Measurements from ENCODE around the gene PREX1. TPM values are rescaled to one million over a fixed set of nuclear protein-coding genes. Genes with fewer than 3 reads are reported as not detected.
"Not testable (repeated sequence)": the region's sequence is repeated elsewhere in the genome, so short reads cannot be mapped to it uniquely, and the experiment has no call there.

Gene PREX1
- total RNA-seq, 1 donor from 2014 or later: 20.8 TPM

DNA sequence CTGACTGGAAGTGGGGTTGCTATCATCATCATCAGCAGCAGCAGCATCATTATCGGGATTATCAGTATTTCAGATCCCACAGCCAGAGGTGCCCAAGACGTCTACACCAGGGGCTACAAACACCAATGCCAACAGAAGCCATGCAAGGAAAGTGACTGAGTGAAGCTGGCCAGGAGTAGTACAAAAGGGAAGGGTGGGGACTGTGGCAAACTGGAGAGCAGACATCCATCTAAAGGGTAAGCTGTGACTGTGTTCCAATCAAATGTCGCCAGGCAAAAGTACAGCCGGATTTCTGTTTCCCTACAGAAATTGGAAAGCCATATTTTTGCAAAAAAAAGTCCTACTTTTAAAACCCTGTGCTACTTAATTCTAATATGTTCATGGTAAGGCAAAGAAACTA lies 50.0 kb downstream of the PREX1 start:
- peaks cover 12% of the 10 kb centered on the region for H3K9me3 Mint-ChIP-seq
- H3K36me3 Mint-ChIP-seq: peaks cover 5% of the 10 kb centered on the region
- H3K4me3 Mint-ChIP-seq: no peak overlapping the region
- peaks cover 3% of the 10 kb centered on the region for H3K27me3 Mint-ChIP-seq
- no peak for TF ChIP-seq CTCF (conservative IDR thresholded peaks at IDR 0.05)
- no peak overlapping the region for H3K27ac Mint-ChIP-seq
- DNase-seq (ENCODE audit: extremely low spot score, unreplicated experiment): no peak
- no peaks in the 10 kb centered on the region for H3K4me1 Mint-ChIP-seq (ENCODE audit: unreplicated experiment)

DNA sequence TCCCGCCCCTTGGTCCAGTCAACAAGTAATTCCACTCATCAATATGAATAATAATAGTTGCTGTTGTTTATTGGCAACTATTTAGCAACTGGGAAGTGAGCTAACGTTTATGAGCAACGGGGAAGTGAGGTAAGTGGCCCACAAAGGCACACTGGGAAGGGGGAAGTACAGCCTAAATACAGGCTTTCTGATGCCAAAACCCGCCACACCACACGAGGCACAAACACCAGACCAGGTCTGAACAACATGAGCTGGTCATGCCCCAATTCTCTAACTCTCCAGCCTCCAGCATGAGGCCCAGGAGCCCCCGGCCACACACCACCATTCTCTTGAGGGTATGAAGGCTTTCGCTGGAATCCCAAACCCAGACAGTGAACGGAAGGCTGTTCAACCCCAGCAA lies 50.8 kb downstream of the PREX1 start:
- H3K4me3 Mint-ChIP-seq: no peak overlapping the region
- H3K27ac Mint-ChIP-seq: no peak overlapping the region
- no peaks in the 10 kb centered on the region for H3K4me1 Mint-ChIP-seq (ENCODE audit: unreplicated experiment)
- peaks cover 5% of the 10 kb centered on the region for H3K36me3 Mint-ChIP-seq
- H3K27me3 Mint-ChIP-seq: peaks cover 3% of the 10 kb centered on the region
- DNase-seq (ENCODE audit: extremely low spot score, unreplicated experiment): no peak
- H3K9me3 Mint-ChIP-seq: peaks cover 12% of the 10 kb centered on the region
- TF ChIP-seq CTCF (conservative IDR thresholded peaks at IDR 0.05): no peak

GRCh38 chr20:48776306-48776705 lies 51.5 kb downstream of the PREX1 start:
- Mint-ChIP-seq H3K9me3 (peaks cover 12% of the 10 kb centered on the region), H3K27me3 (peaks cover 3% of the 10 kb centered on the region), H3K4me3 (no peak overlapping the region), H3K36me3 (peaks cover 5% of the 10 kb centered on the region), H3K4me1 (ENCODE audit: unreplicated experiment) (no peaks in the 10 kb centered on the region), H3K27ac (no peak overlapping the region)
- no peak for TF ChIP-seq CTCF (conservative IDR thresholded peaks at IDR 0.05)
- DNase-seq (ENCODE audit: extremely low spot score, unreplicated experiment): no peak

- H3K4me3 Mint-ChIP-seq; H3K27me3 Mint-ChIP-seq; H3K27ac Mint-ChIP-seq; DNase-seq (ENCODE audit: extremely low spot score, unreplicated experiment); H3K36me3 Mint-ChIP-seq; H3K4me1 Mint-ChIP-seq (ENCODE audit: unreplicated experiment): not testable (repeated sequence)
- H3K9me3 Mint-ChIP-seq: peaks cover 12% of the 10 kb centered on the region
Observed at GRCh38 chr20:48775545-48775944, 52.3 kb downstream of the PREX1 start.

- Mint-ChIP-seq H3K4me1 (ENCODE audit: unreplicated experiment) (peaks cover 1% of the 10 kb centered on the region), H3K27ac (no peak overlapping the region), H3K27me3 (peaks cover 4% of the 10 kb centered on the region), H3K9me3 (peaks cover 10% of the 10 kb centered on the region), H3K36me3 (peaks cover 3% of the 10 kb centered on the region), H3K4me3 (no peak overlapping the region)
- TF ChIP-seq CTCF (conservative IDR thresholded peaks at IDR 0.05): no peak
- DNase-seq (ENCODE audit: extremely low spot score, unreplicated experiment): no peak
Observed at GRCh38 chr20:48774696-48775095, 53.1 kb downstream of the PREX1 start.

GRCh38 chr20:48773837-48774418 lies 53.9 kb downstream of the PREX1 start:
- peaks cover 8% of the 10 kb centered on the region for H3K27me3 Mint-ChIP-seq
- no peak overlapping the region for H3K4me3 Mint-ChIP-seq
- H3K9me3 Mint-ChIP-seq: peaks cover 4% of the 10 kb centered on the region
- TF ChIP-seq CTCF (conservative IDR thresholded peaks at IDR 0.05): no peak
- no peak for DNase-seq (ENCODE audit: extremely low spot score, unreplicated experiment)
- H3K36me3 Mint-ChIP-seq: no peaks in the 10 kb centered on the region
- peaks cover 5% of the 10 kb centered on the region for H3K4me1 Mint-ChIP-seq (ENCODE audit: unreplicated experiment)
- no peak overlapping the region for H3K27ac Mint-ChIP-seq

Data from type B pancreatic cell (in vitro differentiated cells).